ENCODE results near the gene RHBDD3. TPM values are rescaled to one million over a fixed set of nuclear protein-coding genes. Genes with fewer than 3 reads are reported as not detected.
A peak's percentile ranks its signal among the peaks of the same experiment; 100 is the strongest.

Gene RHBDD3
- total and polyA plus RNA-seq, 9 of the 15 experiments (the other 6 are each of a cell fraction or from before 2014, with no cell fraction given), result 0.32 to 35.6 (median 14.0) TPM

DNA sequence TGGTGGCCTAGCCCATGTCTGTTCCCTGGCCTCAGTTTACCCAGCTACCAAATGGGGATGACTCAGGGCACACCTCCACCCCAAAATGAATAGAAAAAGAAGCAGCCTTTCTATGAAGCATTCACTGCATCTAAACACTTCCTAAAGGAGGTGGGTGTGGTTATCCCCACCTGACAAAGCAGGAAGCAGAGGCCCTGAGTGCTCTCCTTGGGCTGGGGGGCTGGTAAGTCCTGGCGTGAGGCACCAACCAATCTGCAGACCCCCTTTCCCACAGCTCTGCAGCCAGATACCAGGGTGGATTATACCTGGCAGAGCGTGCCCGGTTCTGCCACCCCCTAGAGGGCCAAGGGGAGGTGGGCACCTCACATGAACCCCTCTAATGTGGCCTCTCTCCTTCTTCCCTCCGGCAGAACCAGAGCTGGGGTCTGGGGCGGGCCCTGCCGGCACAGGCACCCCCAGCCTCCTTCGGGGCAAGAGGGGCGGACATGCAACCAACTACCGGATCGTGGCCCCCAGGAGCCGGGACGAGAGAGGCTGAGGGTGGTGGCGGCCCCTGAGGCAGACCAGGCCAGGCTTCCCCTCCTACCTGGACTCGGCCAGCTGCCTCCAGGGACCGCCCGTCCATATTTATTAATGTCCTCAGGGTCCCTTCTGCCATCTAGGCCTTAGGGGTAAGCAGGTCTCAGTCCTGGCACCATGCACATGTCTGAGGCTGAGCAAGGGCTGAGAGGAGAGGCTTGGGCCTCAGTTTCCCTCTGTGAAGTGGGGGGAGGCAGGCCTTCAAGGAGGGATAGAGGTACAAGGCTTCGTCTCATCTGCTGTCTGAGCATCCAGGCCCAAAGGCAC, 9.2 kb downstream of the RHBDD3 start (continued):
- no peak for TF ChIP-seq GTF2A2 (tag; IDR thresholded peaks at IDR 0.05)
- no peak for TF ChIP-seq MED1 (CRISPR knock-in tag; IDR thresholded peaks at IDR 0.05; ENCODE audit: borderline replicate concordance)
- TF ChIP-seq, protein P1, sequence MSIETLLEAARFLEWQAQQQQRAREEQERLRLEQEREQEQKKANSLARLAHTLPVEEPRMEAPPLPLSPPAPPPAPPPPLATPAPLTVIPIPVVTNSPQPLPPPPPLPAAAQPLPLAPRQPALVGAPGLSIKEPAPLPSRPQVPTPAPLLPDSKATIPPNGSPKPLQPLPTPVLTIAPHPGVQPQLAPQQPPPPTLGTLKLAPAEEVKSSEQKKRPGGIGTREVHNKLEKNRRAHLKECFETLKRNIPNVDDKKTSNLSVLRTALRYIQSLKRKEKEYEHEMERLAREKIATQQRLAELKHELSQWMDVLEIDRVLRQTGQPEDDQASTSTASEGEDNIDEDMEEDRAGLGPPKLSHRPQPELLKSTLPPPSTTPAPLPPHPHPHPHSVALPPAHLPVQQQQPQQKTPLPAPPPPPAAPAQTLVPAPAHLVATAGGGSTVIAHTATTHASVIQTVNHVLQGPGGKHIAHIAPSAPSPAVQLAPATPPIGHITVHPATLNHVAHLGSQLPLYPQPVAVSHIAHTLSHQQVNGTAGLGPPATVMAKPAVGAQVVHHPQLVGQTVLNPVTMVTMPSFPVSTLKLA (conservative IDR thresholded peaks at IDR 0.05), result no peak
- no peak for TF ChIP-seq PRMT5 (CRISPR knock-in tag; IDR thresholded peaks at IDR 0.05)
- peak; percentile 36 for TF ChIP-seq RBM25 (IDR thresholded peaks at IDR 0.05; ENCODE audit: low read depth, low read length, severe bottlenecking)
- no peak for TF ChIP-seq TAF15 (IDR thresholded peaks at IDR 0.05; ENCODE audit: low read depth, low read length)
- TF ChIP-seq CEBPB (tag; IDR thresholded peaks at IDR 0.05), result no peak
- TF ChIP-seq ETV6 (IDR thresholded peaks at IDR 0.05; ENCODE audit: borderline replicate concordance in 1 of 2, low read depth in 2 of 2, low read length in 1 of 2), result no peak
- no peak for TF ChIP-seq ETV6 (CRISPR knock-in tag; IDR thresholded peaks at IDR 0.05; ENCODE audit: borderline replicate concordance)
- TF ChIP-seq GATA2 (CRISPR knock-in tag; IDR thresholded peaks at IDR 0.05), result no peak
- TF ChIP-seq NFYB (IDR thresholded peaks at IDR 0.05; ENCODE audit: extremely low read depth, insufficient read length), result no peak
- TF ChIP-seq RBM22 (IDR thresholded peaks at IDR 0.05; ENCODE audit: low read depth, low read length, poor library complexity, severe bottlenecking), result peak; percentile 48
- TF ChIP-seq POLR2G (IDR thresholded peaks at IDR 0.05; ENCODE audit: low read depth, low read length), result peak; percentile 59; the same call in 1 of the 2 replicates
- TF ChIP-seq PHB2 (IDR thresholded peaks at IDR 0.05; ENCODE audit: low read depth), result no peak
- TF ChIP-seq KDM5B (IDR thresholded peaks at IDR 0.05; ENCODE audit: insufficient replicate concordance, low read depth, low read length), result no peak
- no peak for TF ChIP-seq SRF (CRISPR knock-in tag; IDR thresholded peaks at IDR 0.05)
- TF ChIP-seq ZNF707 (CRISPR knock-in tag; conservative IDR thresholded peaks at IDR 0.05), result no peak
- no peak for TF ChIP-seq CXXC5 (CRISPR knock-in tag; IDR thresholded peaks at IDR 0.05)
- TF ChIP-seq EZH2 (IDR thresholded peaks at IDR 0.05; ENCODE audit: borderline replicate concordance, low read depth, low read length), result no peak
- TF ChIP-seq ZNF121 (CRISPR knock-in tag; conservative IDR thresholded peaks at IDR 0.05), result no peak
- no peak for TF ChIP-seq ZNF146 (CRISPR knock-in tag; IDR thresholded peaks at IDR 0.05; ENCODE audit: unreplicated experiment)
- TF ChIP-seq, protein P2, sequence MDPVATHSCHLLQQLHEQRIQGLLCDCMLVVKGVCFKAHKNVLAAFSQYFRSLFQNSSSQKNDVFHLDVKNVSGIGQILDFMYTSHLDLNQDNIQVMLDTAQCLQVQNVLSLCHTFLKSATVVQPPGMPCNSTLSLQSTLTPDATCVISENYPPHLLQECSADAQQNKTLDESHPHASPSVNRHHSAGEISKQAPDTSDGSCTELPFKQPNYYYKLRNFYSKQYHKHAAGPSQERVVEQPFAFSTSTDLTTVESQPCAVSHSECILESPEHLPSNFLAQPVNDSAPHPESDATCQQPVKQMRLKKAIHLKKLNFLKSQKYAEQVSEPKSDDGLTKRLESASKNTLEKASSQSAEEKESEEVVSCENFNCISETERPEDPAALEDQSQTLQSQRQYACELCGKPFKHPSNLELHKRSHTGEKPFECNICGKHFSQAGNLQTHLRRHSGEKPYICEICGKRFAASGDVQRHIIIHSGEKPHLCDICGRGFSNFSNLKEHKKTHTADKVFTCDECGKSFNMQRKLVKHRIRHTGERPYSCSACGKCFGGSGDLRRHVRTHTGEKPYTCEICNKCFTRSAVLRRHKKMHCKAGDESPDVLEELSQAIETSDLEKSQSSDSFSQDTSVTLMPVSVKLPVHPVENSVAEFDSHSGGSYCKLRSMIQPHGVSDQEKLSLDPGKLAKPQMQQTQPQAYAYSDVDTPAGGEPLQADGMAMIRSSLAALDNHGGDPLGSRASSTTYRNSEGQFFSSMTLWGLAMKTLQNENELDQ (CRISPR knock-in tag; IDR thresholded peaks at IDR 0.05; ENCODE audit: borderline replicate concordance), result no peak

All from K562 (cell line).